ENCODE results near the gene CEACAM18. TPM values are rescaled to one million over a fixed set of nuclear protein-coding genes. Genes with fewer than 3 reads are reported as not detected.

The CEACAM18 gene
- polyA plus RNA-seq, 2 of the 4 experiments (the other 2 are of a cell fraction): not detected

GRCh38 chr19:51458051-51458645, 20.2 kb upstream of the CEACAM18 start, which contains the start of gene SIGLEC8 (continued):
- no peak for TF ChIP-seq ZC3H11A (IDR thresholded peaks at IDR 0.05)
- TF ChIP-seq GATA3 (IDR thresholded peaks at IDR 0.05; ENCODE audit: borderline replicate concordance): no peak
- no peak for TF ChIP-seq HDAC2 (IDR thresholded peaks at IDR 0.05)
- no peak for TF ChIP-seq ESRRA (IDR thresholded peaks at IDR 0.05; ENCODE audit: borderline replicate concordance, low read length)
- TF ChIP-seq ZSCAN20 (CRISPR knock-in tag; IDR thresholded peaks at IDR 0.05): no peak
- TF ChIP-seq, protein P1, sequence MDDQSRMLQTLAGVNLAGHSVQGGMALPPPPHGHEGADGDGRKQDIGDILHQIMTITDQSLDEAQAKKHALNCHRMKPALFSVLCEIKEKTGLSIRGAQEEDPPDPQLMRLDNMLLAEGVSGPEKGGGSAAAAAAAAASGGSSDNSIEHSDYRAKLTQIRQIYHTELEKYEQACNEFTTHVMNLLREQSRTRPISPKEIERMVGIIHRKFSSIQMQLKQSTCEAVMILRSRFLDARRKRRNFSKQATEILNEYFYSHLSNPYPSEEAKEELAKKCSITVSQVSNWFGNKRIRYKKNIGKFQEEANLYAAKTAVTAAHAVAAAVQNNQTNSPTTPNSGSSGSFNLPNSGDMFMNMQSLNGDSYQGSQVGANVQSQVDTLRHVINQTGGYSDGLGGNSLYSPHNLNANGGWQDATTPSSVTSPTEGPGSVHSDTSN (IDR thresholded peaks at IDR 0.05): no peak
- TF ChIP-seq HOXB5 (CRISPR knock-in tag; IDR thresholded peaks at IDR 0.05): no peak
- TF ChIP-seq HES2 (IDR thresholded peaks at IDR 0.05): no peak
- no peak for TF ChIP-seq HOXA7 (CRISPR knock-in tag; IDR thresholded peaks at IDR 0.05)
- TF ChIP-seq NR3C1 (IDR thresholded peaks at IDR 0.05): no peak
- TF ChIP-seq MYC (IDR thresholded peaks at IDR 0.05; ENCODE audit: borderline replicate concordance, low read length): no peak

- no peaks in the 10 kb centered on the region; the same call in 2 of the 3 replicates for H3K9me3 ChIP-seq
- H3K4me1 ChIP-seq: no peaks in the 10 kb centered on the region
- H3K27ac ChIP-seq: no peak overlapping the region
- no peak overlapping the region for H3K4me3 ChIP-seq
- TF ChIP-seq JUN (IDR thresholded peaks at IDR 0.05): no peak
- no peak for TF ChIP-seq CTCF (IDR thresholded peaks at IDR 0.05)
- TF ChIP-seq ATOH8 (CRISPR knock-in tag; IDR thresholded peaks at IDR 0.05; ENCODE audit: low read depth): no peak
- no peak for TF ChIP-seq KDM5A (IDR thresholded peaks at IDR 0.05)
- no peak for TF ChIP-seq ZFP36 (IDR thresholded peaks at IDR 0.05; ENCODE audit: borderline replicate concordance, partially characterized antibody)
- TF ChIP-seq, protein P2, sequence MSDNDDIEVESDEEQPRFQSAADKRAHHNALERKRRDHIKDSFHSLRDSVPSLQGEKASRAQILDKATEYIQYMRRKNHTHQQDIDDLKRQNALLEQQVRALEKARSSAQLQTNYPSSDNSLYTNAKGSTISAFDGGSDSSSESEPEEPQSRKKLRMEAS (IDR thresholded peaks at IDR 0.05): no peak
- TF ChIP-seq GATA3 (IDR thresholded peaks at IDR 0.05; ENCODE audit: borderline replicate concordance): no peak
- no peak for TF ChIP-seq EHMT2 (IDR thresholded peaks at IDR 0.05; ENCODE audit: low read depth)
- TF ChIP-seq HOXB5 (CRISPR knock-in tag; IDR thresholded peaks at IDR 0.05): no peak
- no peak for TF ChIP-seq NPAS2 (CRISPR knock-in tag; IDR thresholded peaks at IDR 0.05; ENCODE audit: borderline replicate concordance)
- TF ChIP-seq SREBF2 (IDR thresholded peaks at IDR 0.05): no peak
- no peak for TF ChIP-seq NR3C1 (IDR thresholded peaks at IDR 0.05)
- no peak for TF ChIP-seq KDM1A (IDR thresholded peaks at IDR 0.05; ENCODE audit: low read depth)
- TF ChIP-seq HEYL (CRISPR knock-in tag; IDR thresholded peaks at IDR 0.05): no peak
- TF ChIP-seq RFX5 (IDR thresholded peaks at IDR 0.05): no peak
- no peak for TF ChIP-seq RAD21 (conservative IDR thresholded peaks at IDR 0.05 in 1 of 2, IDR thresholded peaks at IDR 0.05 in 1 of 2)
- no peak for TF ChIP-seq PHF8 (IDR thresholded peaks at IDR 0.05; ENCODE audit: borderline replicate concordance, low read depth)
- TF ChIP-seq POLR2AphosphoS2 (conservative IDR thresholded peaks at IDR 0.05; ENCODE audit: low read length): no peak
- TF ChIP-seq HMGXB4 (CRISPR knock-in tag; IDR thresholded peaks at IDR 0.05; ENCODE audit: borderline replicate concordance): no peak
- CTCF ChIA-PET: interaction anchor here (1.3 to 3.1 kb wide), 2 partner anchors 14 to 319 kb away, joined by 3 to 8 read pairs; no protein-coding TSS in a partner anchor
- no peak overlapping the region for H3K4me2 ChIP-seq
- ATAC-seq (no peak), FAIRE-seq (no peak), DNase-seq (ENCODE audit: low read depth in 1 of 2, low spot score in 1 of 2) (no peak)
- POLR2A ChIA-PET: no interaction called here
- 24% methylated on average over 13 of the region's 14 CpGs for WGBS (ENCODE audit: missing lambda C conversion rate)
Observed at GRCh38 chr19:51458899-51459505, 19.3 kb upstream of the CEACAM18 start.
